Nephron (organoid): ENCODE measurements around the gene POTEE.
"Not testable (repeated sequence)": the region's sequence is repeated elsewhere in the genome, so short reads cannot be mapped to it uniquely, and the experiment has no call there.

Experiments used
- H3K27ac Mint-ChIP-seq, 3 experiments: 2 replicates each; pipeline ENCODE4 v1.8.0; 2020; ENCODE audit warnings: mixed read lengths in 3 of 3, mild to moderate bottlenecking in 2 of 3, moderate library complexity in 1 of 3
- H3K27me3 Mint-ChIP-seq: 2 replicates; pipeline ENCODE4 v1.8.0; 2021; ENCODE audit warnings: low read depth, mild to moderate bottlenecking, moderate library complexity, mixed read lengths
- H3K36me3 Mint-ChIP-seq: 2 replicates; pipeline ENCODE4 v1.8.0; 2020; ENCODE audit warnings: low read depth, mixed read lengths
- H3K4me1 Mint-ChIP-seq: 2 replicates; pipeline ENCODE4 v1.8.0; 2020; ENCODE audit warnings: mixed read lengths
- H3K4me3 Mint-ChIP-seq, 3 experiments: 2 replicates each; pipeline ENCODE4 v1.8.0; 2020; ENCODE audit warnings: mild to moderate bottlenecking in 3 of 3, mixed read lengths in 3 of 3, moderate library complexity in 2 of 3
- H3K9me3 Mint-ChIP-seq: 2 replicates; pipeline ENCODE4 v1.8.0; 2020; ENCODE audit warnings: mixed read lengths
- TF ChIP-seq, protein P1 (sequence below), 3 experiments: fragments of 200-600 bp; sonication (generic); IDR thresholded peaks; one replicate each; pipeline ENCODE4 v1.5.0; 2021; ENCODE audit warnings: antibody characterized with exemption in 3 of 3; ENCODE audit not compliant: unreplicated experiment in 3 of 3

POTEE gene

DNA sequence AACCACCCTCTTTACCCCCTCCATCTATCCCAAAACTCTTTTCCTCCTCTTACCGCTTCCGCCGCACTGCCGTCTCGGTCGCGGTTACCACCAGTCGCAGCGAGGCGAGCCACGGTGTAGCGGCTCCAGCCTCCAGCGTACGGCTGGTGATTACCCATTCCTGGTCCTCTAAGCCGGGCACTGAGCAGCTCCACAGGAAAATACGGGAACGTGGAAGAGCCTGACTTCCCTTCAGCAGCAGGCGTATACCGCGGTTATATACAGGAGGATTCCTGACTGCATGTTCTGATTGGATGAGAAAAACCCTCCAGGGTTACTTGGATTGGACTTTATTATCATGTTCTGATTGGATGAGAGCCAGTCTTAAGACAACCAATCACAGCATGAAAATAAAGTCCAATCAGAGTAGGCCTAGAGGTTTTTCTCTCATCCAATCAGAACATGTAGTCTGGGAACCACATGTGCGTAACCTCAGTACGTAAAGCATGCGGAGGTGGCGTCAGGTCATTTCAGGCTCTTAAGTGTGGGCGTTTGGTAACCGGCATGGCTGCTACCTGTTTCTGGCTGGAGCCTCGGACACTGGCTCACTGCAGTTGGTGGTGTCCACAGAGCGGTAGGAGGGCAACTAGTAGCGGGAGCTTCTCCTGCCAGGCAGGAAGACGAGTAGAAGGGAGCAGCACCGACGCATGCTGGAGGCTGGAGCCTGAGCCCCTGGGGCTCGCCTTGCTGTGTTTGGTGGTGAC, at the start of gene POTEE:
TSS of gene POTEE (plus strand) at position 507 of the 743 bp plus-strand sequence. CDS start 8,867 bp downstream, outside the sequence.
- not testable (repeated sequence) for H3K36me3 Mint-ChIP-seq, H3K4me1 Mint-ChIP-seq, H3K9me3 Mint-ChIP-seq, H3K27me3 Mint-ChIP-seq
- peak within 1 kb of the TSS in 2 of 3 experiments; percentile 61 to 85 for H3K27ac Mint-ChIP-seq
- peak within 1 kb of the TSS; percentile 88 to 91 (median 90) for H3K4me3 Mint-ChIP-seq

DNA sequence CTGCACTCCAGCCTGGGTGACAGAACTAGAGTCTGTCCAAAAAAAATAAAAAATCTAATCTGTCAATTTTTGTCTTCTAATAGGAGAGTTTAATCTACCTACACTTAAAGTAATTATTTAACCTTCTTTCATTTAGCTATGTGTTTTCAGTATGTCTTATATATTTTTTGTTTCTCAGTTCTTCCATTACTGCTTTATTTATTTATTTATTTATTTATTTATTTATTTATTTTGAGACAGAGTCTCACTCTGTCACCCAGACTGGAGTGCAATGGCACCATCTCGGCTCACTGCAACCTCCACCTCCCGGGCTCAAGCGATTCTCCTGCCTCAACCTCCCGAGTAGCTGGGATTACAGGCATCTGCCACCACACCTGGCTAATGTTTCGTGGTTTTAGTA, 43.8 kb upstream of the POTEE start:
- H3K9me3 Mint-ChIP-seq, H3K27ac Mint-ChIP-seq, H3K36me3 Mint-ChIP-seq, H3K27me3 Mint-ChIP-seq, H3K4me3 Mint-ChIP-seq, H3K4me1 Mint-ChIP-seq: not testable (repeated sequence)

DNA sequence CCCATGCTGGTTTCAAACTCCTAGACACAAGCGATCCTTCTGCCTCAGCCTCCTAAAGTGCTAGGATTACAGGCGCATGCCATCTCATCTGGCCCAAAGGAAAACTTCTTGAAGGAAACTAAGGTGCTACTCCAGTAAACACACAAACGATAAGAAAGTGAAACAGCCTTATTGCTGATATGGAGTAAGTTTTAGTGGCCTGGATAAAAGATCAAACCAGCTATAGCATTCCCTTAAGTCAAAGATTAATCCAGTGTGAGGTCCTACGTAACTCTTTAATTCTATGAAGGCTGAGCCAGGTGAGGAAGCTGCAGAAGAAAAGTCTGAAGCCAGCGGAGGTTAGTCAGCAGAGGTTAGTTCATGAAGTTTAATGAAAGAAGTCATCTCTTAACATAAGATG, 40.8 kb upstream of the POTEE start:
- H3K4me1 Mint-ChIP-seq, result no peaks in the 10 kb centered on the region
- no peak overlapping the region for H3K27ac Mint-ChIP-seq
- no peaks in the 10 kb centered on the region for H3K27me3 Mint-ChIP-seq
- H3K9me3 Mint-ChIP-seq, result no peaks in the 10 kb centered on the region
- H3K36me3 Mint-ChIP-seq, result no peaks in the 10 kb centered on the region
- TF ChIP-seq, protein P1, sequence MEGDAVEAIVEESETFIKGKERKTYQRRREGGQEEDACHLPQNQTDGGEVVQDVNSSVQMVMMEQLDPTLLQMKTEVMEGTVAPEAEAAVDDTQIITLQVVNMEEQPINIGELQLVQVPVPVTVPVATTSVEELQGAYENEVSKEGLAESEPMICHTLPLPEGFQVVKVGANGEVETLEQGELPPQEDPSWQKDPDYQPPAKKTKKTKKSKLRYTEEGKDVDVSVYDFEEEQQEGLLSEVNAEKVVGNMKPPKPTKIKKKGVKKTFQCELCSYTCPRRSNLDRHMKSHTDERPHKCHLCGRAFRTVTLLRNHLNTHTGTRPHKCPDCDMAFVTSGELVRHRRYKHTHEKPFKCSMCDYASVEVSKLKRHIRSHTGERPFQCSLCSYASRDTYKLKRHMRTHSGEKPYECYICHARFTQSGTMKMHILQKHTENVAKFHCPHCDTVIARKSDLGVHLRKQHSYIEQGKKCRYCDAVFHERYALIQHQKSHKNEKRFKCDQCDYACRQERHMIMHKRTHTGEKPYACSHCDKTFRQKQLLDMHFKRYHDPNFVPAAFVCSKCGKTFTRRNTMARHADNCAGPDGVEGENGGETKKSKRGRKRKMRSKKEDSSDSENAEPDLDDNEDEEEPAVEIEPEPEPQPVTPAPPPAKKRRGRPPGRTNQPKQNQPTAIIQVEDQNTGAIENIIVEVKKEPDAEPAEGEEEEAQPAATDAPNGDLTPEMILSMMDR (IDR thresholded peaks at IDR 0.05; ENCODE audit: unreplicated experiment in 3 of 3), result no peak
- no peak overlapping the region for H3K4me3 Mint-ChIP-seq

DNA sequence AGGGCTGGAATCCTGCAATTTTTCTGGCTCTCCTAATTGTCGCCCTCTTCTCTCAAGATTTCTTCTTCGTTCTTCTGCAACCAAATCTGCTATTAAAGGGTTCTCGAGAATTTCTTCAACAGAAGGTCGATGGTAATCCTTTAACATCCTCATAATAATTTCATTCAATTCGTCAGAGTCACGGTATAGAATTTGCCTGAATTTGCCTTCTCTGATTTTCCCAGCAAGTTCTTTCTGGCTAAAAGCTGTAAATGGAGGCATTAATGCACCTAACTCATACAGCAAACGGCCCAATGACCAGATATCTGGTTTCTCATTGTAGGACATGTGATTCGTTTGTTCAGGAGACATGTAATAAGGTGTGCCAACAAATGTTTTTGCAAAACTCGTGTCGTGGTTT, 31.3 kb upstream of the POTEE start:
- not testable (repeated sequence) for H3K27me3 Mint-ChIP-seq, H3K36me3 Mint-ChIP-seq, H3K4me3 Mint-ChIP-seq, H3K9me3 Mint-ChIP-seq, H3K27ac Mint-ChIP-seq
- peaks cover 14% of the 10 kb centered on the region for H3K4me1 Mint-ChIP-seq

DNA sequence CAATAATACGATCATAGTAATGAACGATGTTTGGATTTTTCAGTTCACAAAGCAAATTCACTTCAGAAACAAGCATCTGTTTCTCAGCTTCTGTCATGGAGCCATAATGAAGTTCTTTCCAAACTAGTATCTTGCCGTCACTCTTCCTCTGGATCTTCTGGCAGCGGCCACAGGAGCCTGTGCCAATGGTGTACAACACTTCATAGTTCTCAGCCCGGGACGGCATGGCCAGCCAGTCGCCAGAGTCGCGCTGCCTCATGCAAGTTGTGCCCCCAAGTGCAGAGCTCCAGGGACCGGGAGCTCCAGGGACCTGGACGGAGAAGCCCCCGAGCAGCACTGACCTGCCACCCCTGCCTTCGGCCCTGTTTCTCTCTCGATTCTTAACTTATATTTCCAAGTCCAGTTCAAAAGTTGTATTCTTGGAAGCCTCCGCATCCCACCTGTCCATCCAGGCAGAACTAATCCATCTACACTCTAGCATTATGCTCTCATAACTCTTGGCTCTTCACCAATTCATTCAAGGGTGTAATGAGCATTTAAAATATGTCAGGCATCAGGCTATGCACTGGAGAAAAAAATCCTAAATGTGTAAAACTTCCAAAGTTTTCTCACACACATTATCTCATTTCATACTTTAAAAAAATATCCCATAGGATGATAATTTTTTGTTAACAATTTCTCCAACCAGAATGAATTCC, 30.5 kb upstream of the POTEE start:
- peaks cover 14% of the 10 kb centered on the region for H3K4me1 Mint-ChIP-seq
- peak overlapping the region in 1 of 3 experiments; percentile 33 for H3K27ac Mint-ChIP-seq
- not testable (repeated sequence) for H3K4me3 Mint-ChIP-seq, H3K36me3 Mint-ChIP-seq, H3K9me3 Mint-ChIP-seq, H3K27me3 Mint-ChIP-seq

DNA sequence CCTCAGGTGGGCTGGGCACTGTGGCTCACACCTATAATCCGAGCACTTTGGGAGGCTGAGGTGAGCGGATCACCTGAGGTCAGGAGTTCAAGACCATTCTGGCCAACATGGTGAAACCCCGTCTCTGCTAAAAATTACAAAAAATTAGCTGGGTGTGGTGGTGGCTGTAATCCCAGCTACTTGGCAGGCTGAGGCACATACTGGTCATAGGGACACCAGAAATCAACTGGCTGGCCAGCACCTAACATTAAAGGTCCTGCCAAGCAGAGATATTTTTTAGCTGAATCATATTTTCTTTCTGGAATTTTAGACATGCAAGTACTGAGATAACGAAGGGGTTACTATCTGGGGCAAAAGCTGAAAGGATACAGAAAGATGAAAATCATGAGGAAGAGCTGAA, 27.9 kb upstream of the POTEE start:
- not testable (repeated sequence) for H3K9me3 Mint-ChIP-seq, H3K4me3 Mint-ChIP-seq, H3K27me3 Mint-ChIP-seq, H3K36me3 Mint-ChIP-seq, H3K27ac Mint-ChIP-seq
- peaks cover 14% of the 10 kb centered on the region for H3K4me1 Mint-ChIP-seq

DNA sequence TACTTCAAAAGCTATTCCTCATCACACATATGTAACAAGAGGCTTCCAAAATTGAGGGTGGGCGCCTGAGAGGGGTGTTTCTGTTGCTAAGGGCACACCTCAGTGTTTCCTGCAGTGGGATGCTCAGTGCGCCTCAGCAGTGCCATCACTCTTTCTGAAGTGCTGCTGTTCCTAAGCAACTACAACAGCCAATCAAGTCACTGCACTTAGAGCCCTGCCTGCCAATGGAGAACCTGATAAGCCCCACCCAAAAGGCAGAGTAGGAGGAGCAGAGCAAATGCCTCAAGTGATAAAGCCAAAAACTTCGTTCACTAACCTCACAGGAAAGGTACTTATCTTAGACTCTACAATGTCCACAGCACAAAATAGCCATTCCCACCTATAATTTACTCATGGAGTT, 15.9 kb upstream of the POTEE start:
- not testable (repeated sequence) for H3K36me3 Mint-ChIP-seq, H3K4me1 Mint-ChIP-seq, H3K27me3 Mint-ChIP-seq, H3K27ac Mint-ChIP-seq, H3K9me3 Mint-ChIP-seq, H3K4me3 Mint-ChIP-seq

DNA sequence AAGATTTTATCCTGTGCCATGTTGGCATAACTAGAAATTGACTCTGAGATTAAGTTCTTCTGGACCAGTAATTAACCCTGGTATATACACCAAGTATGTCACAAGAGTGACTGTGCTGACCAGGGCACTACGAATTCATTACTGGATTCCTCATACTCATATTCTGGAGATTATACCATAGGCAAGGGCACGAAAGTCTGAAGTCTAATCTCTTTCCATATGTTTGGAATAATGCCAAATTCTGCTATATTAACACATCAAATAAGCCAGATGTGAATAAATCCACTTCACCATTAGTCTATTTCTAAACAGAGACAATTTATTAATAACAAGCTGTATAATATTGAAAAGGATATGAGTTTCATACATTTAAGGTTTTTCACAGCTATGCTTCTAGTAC, 13.2 kb upstream of the POTEE start:
- H3K36me3 Mint-ChIP-seq, H3K9me3 Mint-ChIP-seq, H3K4me3 Mint-ChIP-seq, H3K4me1 Mint-ChIP-seq, H3K27me3 Mint-ChIP-seq, H3K27ac Mint-ChIP-seq: not testable (repeated sequence)

DNA sequence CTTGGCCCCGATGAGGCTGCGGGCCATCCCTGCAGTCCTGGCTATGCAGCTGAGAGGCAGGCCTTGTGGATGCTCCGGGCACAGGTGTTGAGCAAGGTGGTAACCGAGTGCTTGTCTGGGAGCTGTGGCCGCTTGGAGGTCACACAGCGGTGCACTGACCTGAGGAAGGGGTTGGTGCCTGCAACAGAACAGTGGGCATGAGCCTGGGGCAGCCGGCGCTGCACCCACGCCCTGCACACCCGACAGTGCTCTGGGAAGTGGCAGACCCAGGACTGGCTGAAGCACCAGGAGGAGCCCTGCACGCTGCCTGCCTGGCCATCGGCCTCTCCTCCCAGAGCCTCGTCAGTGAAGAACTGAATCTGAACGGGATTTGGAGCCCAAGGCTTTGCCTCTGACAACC, 8.2 kb upstream of the POTEE start:
- TF ChIP-seq, protein P1 (IDR thresholded peaks at IDR 0.05; ENCODE audit: unreplicated experiment in 3 of 3), result no peak
- Mint-ChIP-seq H3K27me3 (no peaks in the 10 kb centered on the region), H3K27ac (no peak overlapping the region), H3K36me3 (no peaks in the 10 kb centered on the region), H3K4me1 (no peaks in the 10 kb centered on the region), H3K4me3 (no peak overlapping the region), H3K9me3 (no peaks in the 10 kb centered on the region)

DNA sequence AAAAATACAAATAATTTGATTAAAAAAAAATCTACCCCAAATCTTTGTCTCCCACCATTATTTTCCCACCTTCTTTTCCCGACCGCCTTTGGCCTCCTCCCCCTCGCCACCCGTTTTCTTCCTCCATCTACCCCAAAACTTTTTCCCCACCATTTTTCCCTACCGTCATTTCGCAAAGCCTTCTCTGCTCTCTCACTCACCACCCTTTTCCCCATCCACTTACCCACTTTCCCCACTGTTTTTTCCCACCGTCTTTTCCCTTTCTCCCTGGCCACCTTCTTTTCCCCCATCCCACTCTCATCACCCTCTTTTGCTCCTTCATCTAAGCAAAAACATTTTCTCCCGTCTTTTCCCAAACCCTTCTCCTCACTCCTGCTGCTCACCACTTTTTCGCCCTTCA, 1.5 kb upstream of the POTEE start:
- H3K4me3 Mint-ChIP-seq, result peak overlapping the region; percentile 86 to 88 (median 86)
- H3K4me1 Mint-ChIP-seq, H3K36me3 Mint-ChIP-seq, H3K9me3 Mint-ChIP-seq, H3K27me3 Mint-ChIP-seq: not testable (repeated sequence)
- peak overlapping the region in 2 of 3 experiments; percentile 57 to 77 for H3K27ac Mint-ChIP-seq

DNA sequence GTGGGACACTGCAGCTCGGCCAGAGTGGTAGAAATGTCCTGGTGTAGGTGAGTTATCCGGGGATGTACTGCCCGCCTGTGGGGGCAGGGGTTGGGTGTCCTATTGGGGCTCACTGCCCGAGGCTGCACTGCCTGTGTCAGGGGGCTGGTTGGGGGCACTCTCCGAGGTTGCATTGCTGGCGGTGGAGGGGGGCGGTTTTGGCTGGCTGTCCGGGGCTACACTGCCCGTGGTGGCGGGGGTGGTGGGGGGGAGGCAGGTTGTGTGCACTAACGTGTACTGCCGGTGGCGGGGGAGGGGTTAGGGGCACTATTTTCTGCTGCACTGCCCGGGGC, 403 bp downstream of the POTEE start:
- Mint-ChIP-seq H3K4me3 (peak overlapping the region; percentile 88 to 91 (median 90)), H3K27ac (peak overlapping the region in 1 of 3 experiments; percentile 85)
- H3K27me3 Mint-ChIP-seq, H3K36me3 Mint-ChIP-seq, H3K4me1 Mint-ChIP-seq, H3K9me3 Mint-ChIP-seq: not testable (repeated sequence)

DNA sequence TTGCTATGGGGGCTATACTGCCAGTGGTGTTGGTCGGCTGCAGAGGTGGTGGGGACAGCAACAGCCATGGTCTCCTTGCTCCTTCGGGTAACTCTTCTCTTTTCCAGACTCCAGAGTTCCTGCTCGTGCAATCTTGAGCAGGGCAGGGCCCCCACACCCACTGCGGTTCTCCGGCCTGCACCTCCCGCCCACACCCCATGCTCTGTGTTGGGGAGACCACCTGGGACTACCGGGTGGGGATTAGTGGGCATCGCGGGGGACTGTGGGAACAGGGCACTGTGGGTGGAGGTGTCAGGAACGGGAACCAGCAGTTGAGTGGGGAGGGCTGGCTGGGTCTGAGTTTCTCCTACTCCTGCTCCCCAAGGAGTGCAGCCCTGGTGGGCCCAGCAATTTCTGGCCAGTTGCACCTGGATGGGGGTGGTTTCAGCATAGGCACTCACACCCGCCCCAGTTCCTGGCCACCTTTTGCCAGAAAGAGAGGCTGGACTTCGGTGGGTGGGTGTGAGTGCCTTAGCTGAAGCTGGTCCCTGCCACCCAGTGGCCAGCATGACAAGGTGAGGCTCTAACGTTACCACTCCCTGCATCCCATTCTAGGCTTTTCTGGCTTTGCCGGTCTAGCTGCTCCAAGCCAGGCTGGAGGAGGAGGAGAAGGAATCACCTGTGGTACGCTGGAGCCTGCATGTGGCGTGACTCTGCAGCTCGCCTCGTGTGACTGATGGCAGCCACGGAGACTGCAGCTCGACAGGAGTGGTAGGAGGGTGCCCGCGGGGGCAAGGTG, 1.3 kb downstream of the POTEE start:
- not testable (repeated sequence) for H3K4me3 Mint-ChIP-seq, H3K27ac Mint-ChIP-seq, H3K9me3 Mint-ChIP-seq, H3K36me3 Mint-ChIP-seq, H3K4me1 Mint-ChIP-seq, H3K27me3 Mint-ChIP-seq
